ENCODE data around the gene ACTN4.

DNA sequence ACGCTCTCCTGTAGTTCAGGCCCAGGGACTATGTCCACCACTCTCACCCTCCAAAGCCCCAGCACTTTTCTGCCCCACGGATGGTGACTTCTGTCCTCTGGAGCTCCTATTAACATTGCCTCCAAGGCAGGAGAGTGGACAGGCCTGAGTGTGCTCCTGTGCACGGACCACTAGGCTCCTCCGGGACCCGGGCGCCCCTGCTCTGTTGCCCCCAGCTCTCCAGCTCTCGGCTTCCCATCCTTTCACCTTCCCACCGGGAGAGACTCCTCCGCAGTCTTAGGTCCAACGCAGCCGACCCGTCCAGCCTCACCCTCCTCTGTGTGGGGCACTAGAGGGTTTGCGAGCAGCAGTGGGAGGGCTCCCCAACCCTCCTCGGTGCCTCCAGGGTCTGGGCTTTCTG lies 66.4 kb downstream of the ACTN4 start:
- no peak for TF ChIP-seq POLR2A (IDR thresholded peaks at IDR 0.05; ENCODE audit: low read depth, low read length)
- no peak for TF ChIP-seq TAF1 (IDR thresholded peaks at IDR 0.05; ENCODE audit: borderline replicate concordance, low read depth, low read length)

Data from GM12892 (cell line).